ENCODE data around the gene OTUB1.

OTUB1 gene

DNA sequence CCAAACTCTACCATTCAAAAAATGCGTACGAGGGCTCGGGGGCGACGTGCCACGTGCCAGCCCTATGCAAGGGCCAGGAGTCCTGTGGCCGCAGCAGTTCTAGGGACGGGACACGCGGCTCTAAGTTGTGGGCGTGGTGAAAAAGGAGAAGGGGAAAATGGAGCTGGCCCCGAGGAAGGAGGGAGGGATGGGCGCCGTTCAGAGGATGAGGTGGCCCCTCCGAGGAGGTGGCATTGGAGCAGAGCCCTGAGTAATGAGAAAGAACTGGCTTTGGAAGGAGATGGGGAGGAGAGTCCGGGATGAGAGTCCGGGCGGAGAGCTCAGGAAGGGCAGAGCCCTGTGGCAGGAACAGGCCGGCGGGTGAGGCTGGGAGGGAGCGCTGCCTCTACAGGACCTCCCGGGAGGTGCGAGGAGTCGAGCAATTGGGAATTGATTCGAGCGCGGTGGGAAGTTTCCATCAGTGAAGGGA, 21.0 kb downstream of the OTUB1 start:
- peak overlapping the region; percentile 35 for H3K4me3 ChIP-seq (ENCODE audit: low read length)
- TF ChIP-seq, protein P1, sequence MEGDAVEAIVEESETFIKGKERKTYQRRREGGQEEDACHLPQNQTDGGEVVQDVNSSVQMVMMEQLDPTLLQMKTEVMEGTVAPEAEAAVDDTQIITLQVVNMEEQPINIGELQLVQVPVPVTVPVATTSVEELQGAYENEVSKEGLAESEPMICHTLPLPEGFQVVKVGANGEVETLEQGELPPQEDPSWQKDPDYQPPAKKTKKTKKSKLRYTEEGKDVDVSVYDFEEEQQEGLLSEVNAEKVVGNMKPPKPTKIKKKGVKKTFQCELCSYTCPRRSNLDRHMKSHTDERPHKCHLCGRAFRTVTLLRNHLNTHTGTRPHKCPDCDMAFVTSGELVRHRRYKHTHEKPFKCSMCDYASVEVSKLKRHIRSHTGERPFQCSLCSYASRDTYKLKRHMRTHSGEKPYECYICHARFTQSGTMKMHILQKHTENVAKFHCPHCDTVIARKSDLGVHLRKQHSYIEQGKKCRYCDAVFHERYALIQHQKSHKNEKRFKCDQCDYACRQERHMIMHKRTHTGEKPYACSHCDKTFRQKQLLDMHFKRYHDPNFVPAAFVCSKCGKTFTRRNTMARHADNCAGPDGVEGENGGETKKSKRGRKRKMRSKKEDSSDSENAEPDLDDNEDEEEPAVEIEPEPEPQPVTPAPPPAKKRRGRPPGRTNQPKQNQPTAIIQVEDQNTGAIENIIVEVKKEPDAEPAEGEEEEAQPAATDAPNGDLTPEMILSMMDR (conservative IDR thresholded peaks at IDR 0.05; ENCODE audit: low read length): no peak; the same call in 1 of the 2 replicates
- peak; percentile 21 for DNase-seq (ENCODE audit: low read depth)

DNA sequence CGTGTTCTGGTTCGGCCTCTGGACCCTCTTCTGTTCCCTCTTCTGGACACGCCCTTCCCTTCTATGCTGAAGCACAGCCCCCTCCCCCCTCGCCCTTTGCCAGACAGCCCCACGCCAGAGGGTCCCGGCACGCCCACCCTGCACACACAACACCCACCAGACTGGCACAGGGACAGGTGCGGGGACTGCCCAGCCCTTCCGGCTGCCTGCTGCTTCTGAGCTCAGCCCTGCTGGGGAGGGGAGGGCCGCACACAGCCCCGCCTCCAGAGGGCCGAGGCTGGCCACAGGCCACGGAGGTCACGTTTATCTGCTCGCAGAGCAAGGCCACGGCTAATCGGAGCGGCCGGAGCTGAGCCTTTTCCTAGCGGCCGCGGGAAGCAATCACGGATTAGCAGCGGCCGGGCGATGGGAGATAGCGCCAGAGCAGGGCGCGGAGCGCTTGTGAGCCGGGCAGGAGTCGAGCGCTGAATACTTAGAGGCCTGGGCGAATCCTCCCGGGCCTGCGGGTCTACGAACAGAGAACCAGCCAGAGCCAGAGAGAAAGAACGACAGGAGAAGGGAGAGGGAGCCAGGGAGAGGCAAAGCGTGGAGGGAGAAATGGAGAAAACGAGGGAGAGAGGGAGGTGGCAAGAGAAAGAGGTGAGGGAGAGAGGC, 21.5 kb downstream of the OTUB1 start:
- DNase-seq (ENCODE audit: low read depth): no peak
- TF ChIP-seq, protein P1 (conservative IDR thresholded peaks at IDR 0.05; ENCODE audit: low read length): no peak
- H3K4me3 ChIP-seq (ENCODE audit: low read length): peak overlapping the region; percentile 35

DNA sequence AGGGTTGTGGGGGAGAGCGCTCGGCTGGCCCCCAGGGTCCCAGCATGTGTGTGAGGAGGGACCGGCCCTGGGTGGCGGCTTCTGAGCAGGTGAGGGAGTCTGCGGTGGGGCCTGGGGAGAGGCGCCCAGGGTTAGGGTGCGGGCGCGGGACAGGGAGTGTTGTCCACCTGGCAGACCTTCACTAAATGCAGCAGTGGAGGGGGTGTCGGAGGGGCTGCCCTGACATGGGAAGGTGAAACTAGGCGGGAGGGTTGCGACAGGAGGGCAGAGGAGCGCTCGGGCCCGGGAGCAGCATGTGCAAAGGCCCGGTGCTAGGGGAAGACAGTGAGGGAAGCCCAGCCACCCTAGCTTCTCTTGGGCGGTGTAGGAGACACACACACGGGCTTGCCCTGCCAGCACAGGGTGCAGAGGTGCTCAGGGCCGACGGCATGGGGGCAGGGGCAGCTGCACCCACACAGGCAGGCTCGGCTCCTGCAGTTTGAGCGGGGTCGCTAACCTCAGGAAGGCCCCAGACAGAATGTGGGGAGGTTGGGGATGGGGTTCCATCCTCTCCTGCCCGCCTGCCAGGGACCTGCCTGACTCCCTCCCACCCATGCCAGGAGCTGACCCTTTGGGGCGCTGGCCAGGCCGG, 22.2 kb downstream of the OTUB1 start:
- TF ChIP-seq, protein P1 (conservative IDR thresholded peaks at IDR 0.05; ENCODE audit: low read length): no peak
- H3K4me3 ChIP-seq (ENCODE audit: low read length): no peak overlapping the region
- no peak for DNase-seq (ENCODE audit: low read depth)

DNA sequence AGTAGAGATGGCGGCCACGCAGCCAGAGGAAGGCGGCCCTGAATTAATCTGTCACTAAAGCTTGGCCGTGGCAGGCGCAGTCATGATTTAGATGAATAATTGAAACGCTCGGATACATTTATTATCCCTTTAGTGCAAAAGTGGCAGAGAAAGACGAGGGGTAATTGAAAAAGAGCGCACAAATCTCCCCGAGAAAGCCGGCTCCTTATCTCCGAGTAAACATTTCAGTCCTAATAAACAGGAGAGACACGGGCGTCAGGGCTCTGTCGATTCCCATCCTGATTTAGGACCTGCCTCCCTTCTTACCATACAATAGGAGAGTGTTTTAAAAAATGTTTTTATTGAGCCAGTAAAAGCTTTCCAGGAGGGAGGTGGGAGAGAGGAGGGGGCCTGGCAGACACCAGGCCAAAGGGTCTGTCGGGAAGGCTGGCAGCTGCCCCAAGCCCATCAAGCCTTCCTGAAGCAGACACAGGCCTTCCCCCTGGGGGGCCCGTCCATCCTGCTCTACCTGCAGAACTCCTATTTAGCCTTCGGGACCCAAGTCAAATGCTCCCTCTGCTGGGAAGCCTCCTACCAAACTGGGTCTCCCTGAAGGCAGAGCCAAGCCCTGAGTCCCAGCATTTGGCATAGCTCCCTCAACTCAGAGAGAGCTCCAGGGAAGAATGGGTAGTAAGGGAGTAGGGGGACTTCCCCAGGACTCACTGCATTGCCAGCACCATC, 22.8 kb downstream of the OTUB1 start:
- TF ChIP-seq, protein P1 (conservative IDR thresholded peaks at IDR 0.05; ENCODE audit: low read length): no peak
- no peak for DNase-seq (ENCODE audit: low read depth)
- no peak overlapping the region for H3K4me3 ChIP-seq (ENCODE audit: low read length)

DNA sequence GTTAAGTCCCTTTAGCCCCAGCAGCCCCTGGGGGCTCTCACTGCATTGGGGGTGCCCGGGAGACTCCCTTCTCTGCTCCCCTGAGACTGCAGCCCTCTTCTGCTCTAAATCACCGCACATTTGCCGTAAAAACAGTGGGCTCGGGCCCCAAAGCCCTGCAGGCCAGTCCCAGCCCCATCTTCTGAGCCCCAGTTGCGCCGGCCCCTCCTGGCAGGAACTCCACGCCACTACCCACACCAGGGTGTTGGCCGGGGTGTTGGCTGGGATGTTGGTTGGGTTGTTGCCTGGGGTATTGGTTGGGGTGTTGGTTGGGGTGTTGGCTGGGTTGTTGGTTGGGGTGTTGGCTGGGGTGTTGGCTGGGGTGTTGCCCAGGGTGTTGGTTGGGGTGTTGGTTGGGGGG, 23.5 kb downstream of the OTUB1 start:
- TF ChIP-seq, protein P1 (conservative IDR thresholded peaks at IDR 0.05; ENCODE audit: low read length): no peak
- no peak overlapping the region for H3K4me3 ChIP-seq (ENCODE audit: low read length)
- no peak for DNase-seq (ENCODE audit: low read depth)

DNA sequence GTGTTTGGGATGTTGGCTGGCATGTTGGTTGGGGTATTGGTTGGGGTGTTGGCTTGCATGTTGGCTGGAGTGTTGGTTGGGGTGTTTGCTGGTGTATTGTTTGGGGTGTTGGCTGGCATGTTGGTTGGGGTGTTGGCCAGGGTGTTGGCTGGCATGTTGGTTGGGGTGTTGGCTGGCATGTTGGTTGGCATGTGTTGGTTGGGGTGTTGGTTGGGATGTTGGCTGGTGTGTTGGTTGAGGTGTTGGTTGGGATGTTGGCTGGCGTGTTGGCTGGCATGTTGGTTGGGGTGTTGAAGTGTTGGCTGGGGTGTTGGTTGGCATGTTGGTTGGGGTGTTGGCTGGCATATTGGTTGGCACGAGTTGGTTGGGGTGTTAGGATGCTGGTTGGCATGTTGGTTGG, 24.5 kb downstream of the OTUB1 start:
- DNase-seq (ENCODE audit: low read depth): no peak
- TF ChIP-seq, protein P1 (conservative IDR thresholded peaks at IDR 0.05; ENCODE audit: low read length): no peak

More for the DNA sequence above, 24.5 kb downstream of the OTUB1 start:
- no peak overlapping the region for H3K4me3 ChIP-seq (ENCODE audit: low read length)
